Gastrocnemius medialis (tissue), 4 donors: Measurements from ENCODE around the gene SPI1. TPM values are rescaled to one million over a fixed set of nuclear protein-coding genes. Genes with fewer than 3 reads are reported as not detected.

Source experiments
- ATAC-seq, 2 donors: fragments of 150-250 bp; one replicate each; pipeline ENCODE4 v1.9.1; 2016
- DNase-seq, 2 donors: peaks; one replicate each; pipeline ENCODE4 v3.0.0-alpha.2; 2019
- H3K27ac ChIP-seq, 4 donors: fragments of 200-600 bp; sonication (generic); 1 replicate in 1 of 4; 2 replicates in 3 of 4; pipeline ENCODE4 v1.5.1; 2016 to 2018; ENCODE audit warnings: mild to moderate bottlenecking in 2 of 4, moderate library complexity in 1 of 4
- H3K27me3 ChIP-seq, 3 donors: fragments of 200-600 bp; sonication (generic) in 2 of 3; 1 replicate in 1 of 3; 2 replicates in 2 of 3; pipeline versions ENCODE4 v1.5.1 to v1.6.0; 2016 to 2019; ENCODE audit warnings: mild to moderate bottlenecking in 1 of 3, moderate library complexity in 1 of 3
- H3K36me3 ChIP-seq, 2 donors: fragments of 200-600 bp; sonication (generic) in 1 of 2; one replicate each; pipeline ENCODE4 v1.5.1; 2017 to 2018
- H3K4me1 ChIP-seq, 2 donors: fragments of 200-600 bp; sonication (generic) in 1 of 2; one replicate each; pipeline ENCODE4 v1.5.1; 2016 to 2017; ENCODE audit warnings: mild to moderate bottlenecking in 2 of 2
- H3K4me3 ChIP-seq, 4 donors: fragments of 200-600 bp; sonication (generic) in 3 of 4; 1 replicate in 1 of 4; 2 replicates in 3 of 4; pipeline ENCODE4 v1.5.1; 2016 to 2019; ENCODE audit warnings: mild to moderate bottlenecking in 2 of 4
- H3K9me3 ChIP-seq, 3 donors: fragments of 200-600 bp; sonication (generic) in 2 of 3; 1 replicate in 1 of 3; 2 replicates in 2 of 3; pipeline ENCODE4 v1.5.1; 2016 to 2019
- POLR2A ChIP-seq, 2 donors: fragments of 450-650 bp; IDR thresholded peaks; one replicate each; pipeline ENCODE4 v1.6.1; 2017; ENCODE audit warnings: antibody characterized with exemption in 2 of 2, mild to moderate bottlenecking in 2 of 2, moderate library complexity in 2 of 2
- in situ Hi-C, 4 donors: fragments of 200-750 bp; cut with MboI; loops; one replicate each; pipeline versions ENCODE4 v1.15.0 to v1.8.0; 2017; ENCODE audit warnings: low sequenced_read_pairs in 4 of 4
- intact Hi-C: fragments of 100-400 bp; cut with DNase I; formaldehyde crosslinking; loops from one replicate; pipeline ENCODE4 v1.15.1; 2023; ENCODE audit warnings: low total_unique reads
- total RNA-seq, 4 donors: library from RNA; depleted of rRNA; stranded (reverse); fragments of >200 nt; gene quantifications; one replicate each; pipeline versions ENCODE4 v1.1.0 to v1.2.3, GENCODE V29; 2016
- TF ChIP-seq, protein P1 (sequence below), 5 experiments: fragments of 450-650 bp in 3 of 5; fragments of 200-600 bp in 2 of 5; sonication (generic) in 2 of 5; IDR thresholded peaks in 4 of 5; conservative IDR thresholded peaks in 1 of 5; 1 replicate in 4 of 5; 2 replicates in 1 of 5; pipeline ENCODE4 v1.5.1; 2016 to 2019; ENCODE audit warnings: antibody characterized with exemption in 5 of 5, mild to moderate bottlenecking in 3 of 5, moderate library complexity in 3 of 5

The SPI1 gene
- total RNA-seq, 4 donors from 2014 or later: 0.44 to 7.0 (median 4.2) TPM

DNA sequence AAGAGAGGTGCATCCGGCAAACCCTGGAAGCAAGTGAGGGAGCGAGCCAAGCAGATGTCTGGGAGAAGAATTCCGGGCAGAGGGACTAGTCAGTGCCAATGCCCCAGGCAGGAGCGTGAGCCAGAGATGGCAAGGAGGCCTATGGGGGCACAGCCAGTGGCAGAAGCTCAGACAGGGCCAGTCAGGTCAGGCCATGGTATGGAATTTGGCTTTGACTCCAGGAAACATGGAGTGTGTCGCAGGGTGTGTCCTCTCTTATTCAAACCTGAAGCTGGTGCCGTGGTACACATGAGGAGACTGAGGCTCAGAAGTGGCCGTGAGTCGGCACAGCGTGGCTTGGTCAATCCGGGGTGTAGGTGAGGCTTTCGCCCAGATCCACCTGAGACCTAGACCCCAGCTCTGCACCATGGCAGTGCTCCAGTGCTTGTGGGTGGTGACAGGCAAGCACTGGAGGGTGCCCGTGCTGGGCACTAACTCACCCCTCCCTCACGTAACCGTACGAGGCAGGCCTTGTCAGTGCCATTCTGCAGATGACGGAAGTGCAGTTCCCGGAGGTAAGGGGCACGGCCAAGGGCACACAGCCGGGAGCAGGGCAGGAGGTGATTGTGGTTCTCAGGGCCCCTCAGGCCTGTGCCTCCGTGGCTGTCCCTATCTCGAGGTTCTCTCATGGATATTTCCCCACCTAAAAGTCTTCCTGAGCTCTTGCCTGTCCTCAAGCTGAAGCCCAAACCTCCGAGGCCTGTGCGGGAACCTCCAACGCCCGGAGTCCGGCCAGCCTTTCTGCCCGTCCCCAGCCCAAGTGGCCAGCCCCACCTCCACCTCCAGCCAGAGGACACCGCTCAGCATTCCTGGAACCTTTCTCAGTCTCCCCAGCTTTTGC, 10.6 kb upstream of the SPI1 start:
- intact Hi-C loops: no loop called here

DNA sequence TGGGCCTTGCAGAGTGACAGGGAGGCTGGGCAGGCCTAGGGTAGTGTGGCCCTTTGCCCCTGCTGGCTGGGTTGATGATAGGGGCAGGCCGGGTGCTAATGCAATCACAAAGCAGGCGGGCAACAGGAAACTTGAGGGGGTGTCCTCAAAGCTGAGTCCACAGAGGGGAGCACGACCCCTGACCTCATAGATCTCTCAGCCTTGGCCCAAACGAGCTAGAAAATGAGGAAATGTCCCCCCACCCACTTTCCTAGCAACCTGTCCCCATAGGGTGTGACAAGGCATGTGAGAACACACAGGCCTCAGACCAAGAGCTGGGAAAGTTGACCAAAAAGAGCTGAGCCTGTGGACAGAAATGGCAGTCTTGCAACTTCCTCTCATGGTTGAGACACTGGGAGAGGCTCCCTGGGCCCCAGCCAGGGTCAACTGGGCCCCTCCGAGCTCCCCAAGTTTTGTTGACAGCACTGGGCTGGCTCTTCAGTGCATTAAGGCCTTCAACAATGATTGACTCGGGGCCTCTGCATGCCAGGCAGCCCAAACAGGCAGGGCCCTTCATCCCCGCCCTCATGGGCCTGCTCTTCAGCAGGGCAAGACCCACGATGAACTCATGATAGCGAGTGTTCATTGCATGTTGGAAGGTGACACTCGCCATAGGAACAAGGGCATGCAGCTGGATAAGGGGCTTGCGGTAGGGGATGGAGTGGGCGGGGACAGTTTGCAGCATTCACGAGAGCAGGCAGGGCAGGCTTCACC, 9.8 kb upstream of the SPI1 start:
- Histone ChIP-seq H3K36me3 (no peaks in the 10 kb centered on the region), H3K27ac (no peak overlapping the region), H3K27me3 (no peaks in the 10 kb centered on the region), H3K4me1 (peaks cover under 1 to 6% of the 10 kb centered on the region in 2 donors), H3K4me3 (no peak overlapping the region), H3K9me3 (no peaks in the 10 kb centered on the region)
- in situ Hi-C loops: loop anchor here in 1 of 4 donors (10.0 kb wide), 1 partner anchor 57 kb away; the partner anchor contains the start of gene RAPSN
- ATAC-seq: no peak
- TF ChIP-seq, protein P1, sequence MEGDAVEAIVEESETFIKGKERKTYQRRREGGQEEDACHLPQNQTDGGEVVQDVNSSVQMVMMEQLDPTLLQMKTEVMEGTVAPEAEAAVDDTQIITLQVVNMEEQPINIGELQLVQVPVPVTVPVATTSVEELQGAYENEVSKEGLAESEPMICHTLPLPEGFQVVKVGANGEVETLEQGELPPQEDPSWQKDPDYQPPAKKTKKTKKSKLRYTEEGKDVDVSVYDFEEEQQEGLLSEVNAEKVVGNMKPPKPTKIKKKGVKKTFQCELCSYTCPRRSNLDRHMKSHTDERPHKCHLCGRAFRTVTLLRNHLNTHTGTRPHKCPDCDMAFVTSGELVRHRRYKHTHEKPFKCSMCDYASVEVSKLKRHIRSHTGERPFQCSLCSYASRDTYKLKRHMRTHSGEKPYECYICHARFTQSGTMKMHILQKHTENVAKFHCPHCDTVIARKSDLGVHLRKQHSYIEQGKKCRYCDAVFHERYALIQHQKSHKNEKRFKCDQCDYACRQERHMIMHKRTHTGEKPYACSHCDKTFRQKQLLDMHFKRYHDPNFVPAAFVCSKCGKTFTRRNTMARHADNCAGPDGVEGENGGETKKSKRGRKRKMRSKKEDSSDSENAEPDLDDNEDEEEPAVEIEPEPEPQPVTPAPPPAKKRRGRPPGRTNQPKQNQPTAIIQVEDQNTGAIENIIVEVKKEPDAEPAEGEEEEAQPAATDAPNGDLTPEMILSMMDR (IDR thresholded peaks at IDR 0.05 in 4 of 5, conservative IDR thresholded peaks at IDR 0.05 in 1 of 5): no peak
- TF ChIP-seq POLR2A (IDR thresholded peaks at IDR 0.05): no peak
- DNase-seq: no peak
- intact Hi-C loops: no loop called here

More for the DNA sequence above, 10.6 kb upstream of the SPI1 start:
- H3K4me3 ChIP-seq: no peak overlapping the region
- ATAC-seq (no peak), DNase-seq (no peak)
- no peaks in the 10 kb centered on the region for H3K27me3 ChIP-seq
- in situ Hi-C loops: loop anchor here in 1 of 4 donors (10.0 kb wide), 1 partner anchor 56 kb away; the partner anchor contains the start of gene RAPSN
- H3K9me3 ChIP-seq: no peaks in the 10 kb centered on the region
- peaks cover 6 to 14% of the 10 kb centered on the region in 2 donors for H3K4me1 ChIP-seq
- no peak for TF ChIP-seq POLR2A (IDR thresholded peaks at IDR 0.05)
- TF ChIP-seq, protein P1 (IDR thresholded peaks at IDR 0.05 in 4 of 5, conservative IDR thresholded peaks at IDR 0.05 in 1 of 5): no peak
- no peak overlapping the region for H3K27ac ChIP-seq
- no peaks in the 10 kb centered on the region for H3K36me3 ChIP-seq

DNA sequence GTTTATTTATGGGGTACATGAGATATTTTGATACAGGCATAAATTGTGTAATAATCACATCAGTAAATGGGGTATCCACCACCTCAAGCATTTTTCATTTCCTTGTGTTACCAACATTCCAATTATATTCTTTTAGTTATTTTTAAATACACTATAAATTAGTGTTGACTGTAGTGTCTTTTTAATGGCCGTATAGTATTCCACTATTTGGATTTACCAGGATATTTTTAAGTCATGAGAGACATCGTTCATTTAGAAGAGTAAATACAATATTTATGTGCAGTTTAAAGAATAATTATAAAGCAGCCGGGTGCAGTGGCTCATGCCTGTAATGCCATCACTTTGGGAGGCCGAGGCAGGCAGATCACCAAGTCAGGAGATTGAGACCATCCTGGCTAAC, 6.2 kb upstream of the SPI1 start:
- H3K36me3 ChIP-seq: no peaks in the 10 kb centered on the region
- H3K27me3 ChIP-seq: no peaks in the 10 kb centered on the region
- intact Hi-C loops: no loop called here
- no peaks in the 10 kb centered on the region for H3K4me1 ChIP-seq
- no peak for ATAC-seq
- no peak overlapping the region for H3K4me3 ChIP-seq
- no peaks in the 10 kb centered on the region for H3K9me3 ChIP-seq
- H3K27ac ChIP-seq: no peak overlapping the region
- no peak for DNase-seq
- TF ChIP-seq, protein P1 (IDR thresholded peaks at IDR 0.05 in 4 of 5, conservative IDR thresholded peaks at IDR 0.05 in 1 of 5): no peak
- TF ChIP-seq POLR2A (IDR thresholded peaks at IDR 0.05): no peak
- in situ Hi-C loops: loop anchor here in 2 of 4 donors (5.0 to 10.0 kb wide), 2 partner anchors 60 to 68 kb away; partner anchors contain the start of gene RAPSN (in 1 of the 2)

DNA sequence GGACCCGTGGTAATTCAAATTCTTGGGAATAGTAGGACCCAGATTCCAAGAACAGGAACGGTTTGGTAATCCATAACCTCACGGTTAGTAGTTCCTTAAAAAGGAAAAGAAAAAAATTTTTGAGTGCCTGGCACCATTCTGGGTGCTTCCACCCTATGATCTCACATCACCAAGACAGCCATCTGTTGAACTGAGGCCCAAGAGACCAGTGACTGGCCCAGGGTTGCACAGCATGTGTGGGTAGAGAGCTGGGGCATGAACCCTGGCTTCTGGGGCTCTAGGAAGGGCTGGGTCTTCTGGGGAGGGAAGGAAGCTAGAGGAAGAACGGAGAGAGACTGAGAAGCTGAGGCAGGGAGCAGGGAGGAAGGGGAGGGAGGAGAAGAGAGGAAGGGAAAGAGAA, 4.7 kb upstream of the SPI1 start:
- Histone ChIP-seq H3K36me3 (no peaks in the 10 kb centered on the region), H3K4me3 (no peak overlapping the region), H3K27ac (no peak overlapping the region), H3K9me3 (no peaks in the 10 kb centered on the region), H3K4me1 (no peaks in the 10 kb centered on the region), H3K27me3 (no peaks in the 10 kb centered on the region)
- in situ Hi-C loops: loop anchor here in 2 of 4 donors (5.0 to 10.0 kb wide), 2 partner anchors 62 to 69 kb away; partner anchors contain the start of gene RAPSN (in 1 of the 2)
- ATAC-seq (no peak), DNase-seq (no peak)
- TF ChIP-seq, protein P1 (IDR thresholded peaks at IDR 0.05 in 4 of 5, conservative IDR thresholded peaks at IDR 0.05 in 1 of 5): no peak
- no peak for TF ChIP-seq POLR2A (IDR thresholded peaks at IDR 0.05)
- intact Hi-C loops: no loop called here
